ENCODE measurements around the gene THOP1. TPM values are rescaled to one million over a fixed set of nuclear protein-coding genes. Genes with fewer than 3 reads are reported as not detected.

THOP1 gene
- total and polyA plus RNA-seq, 10 donors: 31.0 to 96.2 (median 42.8) TPM

GRCh38 chr19:2852598-2852997, 67.3 kb downstream of the THOP1 start:
- Histone ChIP-seq H3K4me3 (peak overlapping the region in 1 of 8 donors; percentile 12), H3K27ac (no peak overlapping the region), H3K27me3 (replicated peaks in 1 of 7) (no peaks in the 10 kb centered on the region), H3K4me1 (no peaks in the 10 kb centered on the region), H3K36me3 (peaks cover 28 to 74% (median 43%) of the 10 kb centered on the region in 6 donors), H3K9me3 (peaks cover 23 to 100% (median 93%) of the 10 kb centered on the region in 8 donors)
- TF ChIP-seq POLR2A (IDR thresholded peaks at IDR 0.05): no peak
- 96 to 99% (median 98%) methylated on average over 10 of the region's 10 CpGs for whole genome bisulfite sequencing, 5 donors
- intact Hi-C loops (cut with DNase I; ENCODE audit: low total_unique reads): no loop called here
- DNase-seq: no peak

DNA sequence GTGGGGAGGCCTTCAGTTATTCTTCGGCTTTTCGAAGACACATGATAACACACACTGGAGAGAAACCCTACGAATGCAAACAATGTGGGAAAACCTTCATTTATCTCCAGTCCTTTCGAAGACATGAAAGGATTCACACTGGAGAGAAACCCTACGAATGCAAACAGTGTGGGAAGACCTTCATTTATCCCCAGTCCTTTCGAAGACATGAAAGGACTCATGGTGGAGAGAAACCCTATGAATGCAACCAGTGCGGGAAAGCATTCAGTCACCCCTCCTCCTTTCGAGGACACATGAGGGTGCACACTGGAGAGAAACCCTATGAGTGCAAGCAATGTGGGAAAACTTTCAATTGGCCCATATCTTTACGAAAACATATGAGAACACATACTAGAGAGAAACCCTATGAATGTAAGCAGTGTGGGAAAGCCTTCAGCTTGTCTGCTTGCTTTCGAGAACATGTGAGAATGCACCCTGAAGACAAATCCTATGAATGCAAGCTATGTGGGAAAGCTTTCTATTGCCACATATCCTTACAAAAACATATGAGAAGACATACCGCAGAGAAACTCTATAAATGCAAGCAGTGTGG, 67.8 kb downstream of the THOP1 start:
- WGBS, 5 donors: 95 to 98% (median 97%) methylated on average over 11 of the region's 11 CpGs
- no peak for TF ChIP-seq POLR2AphosphoS5 (IDR thresholded peaks at IDR 0.05)
- no peak for TF ChIP-seq POLR2A (IDR thresholded peaks at IDR 0.05)
- TF ChIP-seq CTCF (IDR thresholded peaks at IDR 0.05 in 8 of 11, conservative IDR thresholded peaks at IDR 0.05 in 3 of 11): no peak
- intact Hi-C loops (cut with DNase I; ENCODE audit: low total_unique reads): no loop called here
- Histone ChIP-seq H3K27ac (no peak overlapping the region), H3K27me3 (replicated peaks in 1 of 7) (no peaks in the 10 kb centered on the region), H3K4me1 (no peaks in the 10 kb centered on the region), H3K4me3 (no peak overlapping the region), H3K9me3 (peaks cover 23 to 100% (median 95%) of the 10 kb centered on the region in 8 donors), H3K36me3 (peaks cover 28 to 74% (median 43%) of the 10 kb centered on the region in 6 donors)
- no peak for DNase-seq

- H3K27ac ChIP-seq: no peak overlapping the region
- H3K36me3 ChIP-seq: peaks cover 28 to 66% (median 43%) of the 10 kb centered on the region in 6 donors
- H3K4me3 ChIP-seq: no peak overlapping the region
- WGBS, 5 donors: 93 to 98% (median 95%) methylated on average over 3 of the region's 3 CpGs
- TF ChIP-seq POLR2AphosphoS5 (IDR thresholded peaks at IDR 0.05) (no peak), POLR2A (IDR thresholded peaks at IDR 0.05) (no peak), CTCF (IDR thresholded peaks at IDR 0.05 in 8 of 11, conservative IDR thresholded peaks at IDR 0.05 in 3 of 11) (no peak)
- intact Hi-C loops (cut with DNase I; ENCODE audit: low total_unique reads): no loop called here
- DNase-seq: no peak
- peaks cover 23 to 100% (median 94%) of the 10 kb centered on the region in 8 donors for H3K9me3 ChIP-seq
- no peaks in the 10 kb centered on the region for H3K4me1 ChIP-seq
- no peaks in the 10 kb centered on the region for H3K27me3 ChIP-seq (replicated peaks in 1 of 7)
These were observed 69.5 kb downstream of the THOP1 start for GRCh38 chr19:2854849-2855248.

- H3K9me3 ChIP-seq: peaks cover 16 to 90% (median 77%) of the 10 kb centered on the region in 8 donors
- no peak overlapping the region for H3K27ac ChIP-seq
- WGBS, 5 donors: 71 to 86% (median 82%) methylated on average over 5 of the region's 5 CpGs
- H3K4me3 ChIP-seq: no peak overlapping the region
- no peak for DNase-seq
- no peaks in the 10 kb centered on the region for H3K4me1 ChIP-seq
- intact Hi-C loops (cut with DNase I; ENCODE audit: low total_unique reads): no loop called here
- peaks cover 21 to 49% (median 30%) of the 10 kb centered on the region in 6 donors for H3K36me3 ChIP-seq
- no peak for TF ChIP-seq CTCF (IDR thresholded peaks at IDR 0.05 in 8 of 11, conservative IDR thresholded peaks at IDR 0.05 in 3 of 11)
- TF ChIP-seq POLR2AphosphoS5 (IDR thresholded peaks at IDR 0.05): no peak
- TF ChIP-seq POLR2A (IDR thresholded peaks at IDR 0.05): no peak
- no peaks in the 10 kb centered on the region for H3K27me3 ChIP-seq (replicated peaks in 1 of 7)
These were observed 71.3 kb downstream of the THOP1 start for GRCh38 chr19:2856457-2857050.
